ENCODE results near the gene DHRSX. TPM values are rescaled to one million over a fixed set of nuclear protein-coding genes. Genes with fewer than 3 reads are reported as not detected.

DHRSX gene
- total and polyA plus RNA-seq, 2 donors (not counting 1 experiment from before 2014, with no cell fraction given): 18.8 to 39.0 TPM

GRCh38 chrX:2418000-2418399 is 82.8 kb downstream of the DHRSX start:
- Histone ChIP-seq H3K79me2 (ENCODE audit: control insufficient read depth, insufficient read depth, low read length) (peaks cover 16% of the 10 kb centered on the region), H3K4me3 (ENCODE audit: control extremely low read depth in 1 of 5, extremely low read depth in 1 of 5, insufficient read depth in 1 of 5, low read depth in 2 of 5, low read length in 4 of 5) (no peak overlapping the region), H2AFZ (ENCODE audit: insufficient read depth, low read depth, low read length, poor library complexity, severe bottlenecking) (no peak overlapping the region), H3K36me3 (replicated peaks in 1 of 2; ENCODE audit: control extremely low read depth in 1 of 2, control insufficient read depth in 1 of 2, extremely low read depth in 1 of 2, insufficient read depth in 2 of 2, low read length in 1 of 2) (peaks cover 0 to 6% of the 10 kb centered on the region in 2 experiments), H3K4me2 (replicated peaks; ENCODE audit: low read depth, low read length, poor library complexity, severe bottlenecking) (no peak overlapping the region), H3K9me3 (ENCODE audit: control extremely low read depth in 1 of 3, control insufficient read depth in 2 of 3, insufficient read depth in 1 of 3, low read length in 2 of 3) (peaks cover 0 to 3% (median 0%) of the 10 kb centered on the region in 3 donors), H3K27ac (ENCODE audit: low read length in 2 of 2) (no peak overlapping the region), H4K20me1 (ENCODE audit: control insufficient read depth, insufficient read depth, low read length, poor library complexity, severe bottlenecking) (no peaks in the 10 kb centered on the region), H3K4me1 (ENCODE audit: control insufficient read depth in 2 of 2, insufficient read depth in 2 of 2, low read length in 2 of 2) (no peaks in the 10 kb centered on the region), H3K27me3 (replicated peaks in 1 of 4; ENCODE audit: control extremely low read depth in 1 of 4, control insufficient read depth in 3 of 4, insufficient read depth in 4 of 4, low read length in 3 of 4) (no peaks in the 10 kb centered on the region), H3K9ac (ENCODE audit: low read length) (no peak overlapping the region)
- Mint-ChIP-seq H3K4me1 (no peaks in the 10 kb centered on the region), H3K27me3 (no peaks in the 10 kb centered on the region), H3K4me3 (no peak overlapping the region), H3K27ac (no peak overlapping the region), H3K9me3 (ENCODE audit: insufficient read depth) (no peaks in the 10 kb centered on the region)
- CTCF ChIA-PET: no interaction called here
- DNase-seq (no peak), ATAC-seq (ENCODE audit: low read depth) (no peak)
- TF ChIP-seq EZH2 (IDR thresholded peaks at IDR 0.05; ENCODE audit: borderline replicate concordance, insufficient read depth, low read depth, low read length, poor library complexity, severe bottlenecking) (no peak), CTCF (IDR thresholded peaks at IDR 0.05) (no peak)
- WGBS (ENCODE audit: insufficient coverage): 100% methylated on average over 2 of the region's 2 CpGs
- intact Hi-C loops (cut with micrococcal nuclease): no loop called here
- POLR2A ChIA-PET: no interaction called here

- Mint-ChIP-seq H3K4me3 (no peak overlapping the region), H3K27ac (no peak overlapping the region), H3K4me1 (no peaks in the 10 kb centered on the region), H3K9me3 (ENCODE audit: insufficient read depth) (no peaks in the 10 kb centered on the region), H3K27me3 (no peaks in the 10 kb centered on the region)
- DNase-seq (no peak), ATAC-seq (ENCODE audit: low read depth) (no peak)
- intact Hi-C loops (cut with micrococcal nuclease): no loop called here
- Histone ChIP-seq H3K27me3 (replicated peaks in 1 of 4; ENCODE audit: control extremely low read depth in 1 of 4, control insufficient read depth in 3 of 4, insufficient read depth in 4 of 4, low read length in 3 of 4) (no peaks in the 10 kb centered on the region), H3K27ac (ENCODE audit: low read length in 2 of 2) (no peak overlapping the region), H3K79me2 (ENCODE audit: control insufficient read depth, insufficient read depth, low read length) (peaks cover 16% of the 10 kb centered on the region), H3K4me2 (replicated peaks; ENCODE audit: low read depth, low read length, poor library complexity, severe bottlenecking) (no peak overlapping the region), H3K9me3 (ENCODE audit: control extremely low read depth in 1 of 3, control insufficient read depth in 2 of 3, insufficient read depth in 1 of 3, low read length in 2 of 3) (peaks cover 0 to 3% (median 0%) of the 10 kb centered on the region in 3 donors), H2AFZ (ENCODE audit: insufficient read depth, low read depth, low read length, poor library complexity, severe bottlenecking) (no peak overlapping the region), H3K9ac (ENCODE audit: low read length) (no peak overlapping the region), H3K36me3 (replicated peaks in 1 of 2; ENCODE audit: control extremely low read depth in 1 of 2, control insufficient read depth in 1 of 2, extremely low read depth in 1 of 2, insufficient read depth in 2 of 2, low read length in 1 of 2) (peaks cover 0 to 6% of the 10 kb centered on the region in 2 experiments), H4K20me1 (ENCODE audit: control insufficient read depth, insufficient read depth, low read length, poor library complexity, severe bottlenecking) (no peaks in the 10 kb centered on the region), H3K4me3 (ENCODE audit: control extremely low read depth in 1 of 5, extremely low read depth in 1 of 5, insufficient read depth in 1 of 5, low read depth in 2 of 5, low read length in 4 of 5) (no peak overlapping the region), H3K4me1 (ENCODE audit: control insufficient read depth in 2 of 2, insufficient read depth in 2 of 2, low read length in 2 of 2) (no peaks in the 10 kb centered on the region)
- no peak for TF ChIP-seq CTCF (IDR thresholded peaks at IDR 0.05)
- no peak for TF ChIP-seq EZH2 (IDR thresholded peaks at IDR 0.05; ENCODE audit: borderline replicate concordance, insufficient read depth, low read depth, low read length, poor library complexity, severe bottlenecking)
- CTCF ChIA-PET: no interaction called here
- 100% methylated on average over 1 of the region's 1 CpG for WGBS (ENCODE audit: insufficient coverage)
- POLR2A ChIA-PET: no interaction called here
These were observed 83.7 kb downstream of the DHRSX start for GRCh38 chrX:2416851-2417604.
